ENCODE results near the gene MPZL1. TPM values are rescaled to one million over a fixed set of nuclear protein-coding genes. Genes with fewer than 3 reads are reported as not detected.

The MPZL1 gene
- total and polyA plus RNA-seq, 2 of the 8 experiments (the other 6 are each of a cell fraction or from before 2014, with no cell fraction given), result 37.8 to 120 TPM

- TF ChIP-seq SRF (IDR thresholded peaks at IDR 0.05; ENCODE audit: low read depth, low read length) (0 out of 2 replicates have a peak, but pooled peaks have one; percentile 32), GABPA (IDR thresholded peaks at IDR 0.05; ENCODE audit: borderline replicate concordance, insufficient read depth, low read length) (0 out of 2 replicates have a peak, but pooled peaks have one; percentile 49), RFX5 (IDR thresholded peaks at IDR 0.05; ENCODE audit: borderline replicate concordance, low read depth, low read length) (no peak; the same call in 1 of the 2 replicates), SP2 (IDR thresholded peaks at IDR 0.05; ENCODE audit: low read length) (no peak), CHD2 (IDR thresholded peaks at IDR 0.05; ENCODE audit: low read length) (peak; percentile 55), CBX5 (IDR thresholded peaks at IDR 0.05; ENCODE audit: low read depth, low read length) (no peak), SIN3A (conservative IDR thresholded peaks at IDR 0.05 in 1 of 2, IDR thresholded peaks at IDR 0.05 in 1 of 2; ENCODE audit: low read depth in 1 of 2, low read length in 2 of 2) (peak in 1 of 2 experiments; percentile 56; a peak in 1 of 4 replicates), KDM1A (IDR thresholded peaks at IDR 0.05; ENCODE audit: borderline replicate concordance, low read length) (peak; percentile 92; the same call in 1 of the 2 replicates), YY1 (IDR thresholded peaks at IDR 0.05; ENCODE audit: low read depth, low read length) (peak; percentile 72; the same call in 1 of the 2 replicates), CTBP2 (IDR thresholded peaks at IDR 0.05; ENCODE audit: borderline replicate concordance, insufficient read depth, insufficient read length, low read length) (no peak), MAX (IDR thresholded peaks at IDR 0.05) (peak; percentile 77), TCF12 (IDR thresholded peaks at IDR 0.05; ENCODE audit: low read depth, low read length) (no peak), BACH1 (IDR thresholded peaks at IDR 0.05; ENCODE audit: low read length) (peak; percentile 54; the same call in 1 of the 2 replicates), TAF7 (optimal IDR thresholded peaks at IDR 0.05; ENCODE audit: borderline replicate concordance, low read depth, low read length) (peak; percentile 61), EGR1 (IDR thresholded peaks at IDR 0.05; ENCODE audit: borderline replicate concordance, low read depth, low read length) (peak; percentile 54), RNF2 (IDR thresholded peaks at IDR 0.05; ENCODE audit: borderline replicate concordance, low read depth, low read length, missing control alignments, poor library complexity, severe bottlenecking) (no peak), FOSL1 (IDR thresholded peaks at IDR 0.05; ENCODE audit: insufficient read depth, low read depth, low read length) (no peak), POLR2AphosphoS5 (IDR thresholded peaks at IDR 0.05; ENCODE audit: low read depth, low read length) (peak; percentile 32; the same call in 1 of the 2 replicates), EP300 (IDR thresholded peaks at IDR 0.05; ENCODE audit: borderline replicate concordance in 1 of 2, low read depth in 2 of 2, low read length in 2 of 2) (peak in 1 of 2 experiments; percentile 69; a peak in 1 of 3 replicates)
- TF ChIP-seq, protein P1, sequence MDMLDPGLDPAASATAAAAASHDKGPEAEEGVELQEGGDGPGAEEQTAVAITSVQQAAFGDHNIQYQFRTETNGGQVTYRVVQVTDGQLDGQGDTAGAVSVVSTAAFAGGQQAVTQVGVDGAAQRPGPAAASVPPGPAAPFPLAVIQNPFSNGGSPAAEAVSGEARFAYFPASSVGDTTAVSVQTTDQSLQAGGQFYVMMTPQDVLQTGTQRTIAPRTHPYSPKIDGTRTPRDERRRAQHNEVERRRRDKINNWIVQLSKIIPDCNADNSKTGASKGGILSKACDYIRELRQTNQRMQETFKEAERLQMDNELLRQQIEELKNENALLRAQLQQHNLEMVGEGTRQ (IDR thresholded peaks at IDR 0.05; ENCODE audit: low read length), result peak; percentile 65
Measured at GRCh38 chr1:167803358-167804207, 81.8 kb downstream of the MPZL1 start (continued).
